GM21423 (cell line): ENCODE results near the gene ZBTB17.

Experiments
- ATAC-seq: cut with Tn5 transposase; IDR thresholded peaks from one replicate; pipeline ENCODE4 v1.9.1; 2021; ENCODE audit warnings: mild to moderate bottlenecking, moderate library complexity; ENCODE audit not compliant: unreplicated experiment

Gene ZBTB17

GRCh38 chr1:15961492-15961891 is 14.4 kb downstream of the ZBTB17 start:
- no peak for ATAC-seq

DNA sequence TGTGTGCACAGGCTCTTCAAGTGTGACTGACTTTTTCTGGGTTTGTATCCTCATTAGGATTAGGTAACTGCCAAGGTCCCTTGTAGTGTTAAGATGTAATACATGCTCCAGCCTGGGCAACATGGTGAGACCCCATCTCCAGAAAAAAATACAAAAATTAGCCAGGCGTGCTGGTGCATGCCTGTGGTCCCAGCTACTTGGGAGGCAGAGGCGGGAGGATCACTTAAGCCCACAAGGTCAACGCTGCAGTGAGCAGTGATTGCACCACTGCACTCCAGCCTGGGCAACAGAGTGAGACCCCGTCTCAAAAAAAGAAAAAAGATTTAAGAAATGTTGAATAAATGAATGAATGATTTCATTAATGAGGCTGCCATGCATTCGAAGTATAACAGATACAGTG is 15.1 kb downstream of the ZBTB17 start:
- no peak for ATAC-seq

DNA sequence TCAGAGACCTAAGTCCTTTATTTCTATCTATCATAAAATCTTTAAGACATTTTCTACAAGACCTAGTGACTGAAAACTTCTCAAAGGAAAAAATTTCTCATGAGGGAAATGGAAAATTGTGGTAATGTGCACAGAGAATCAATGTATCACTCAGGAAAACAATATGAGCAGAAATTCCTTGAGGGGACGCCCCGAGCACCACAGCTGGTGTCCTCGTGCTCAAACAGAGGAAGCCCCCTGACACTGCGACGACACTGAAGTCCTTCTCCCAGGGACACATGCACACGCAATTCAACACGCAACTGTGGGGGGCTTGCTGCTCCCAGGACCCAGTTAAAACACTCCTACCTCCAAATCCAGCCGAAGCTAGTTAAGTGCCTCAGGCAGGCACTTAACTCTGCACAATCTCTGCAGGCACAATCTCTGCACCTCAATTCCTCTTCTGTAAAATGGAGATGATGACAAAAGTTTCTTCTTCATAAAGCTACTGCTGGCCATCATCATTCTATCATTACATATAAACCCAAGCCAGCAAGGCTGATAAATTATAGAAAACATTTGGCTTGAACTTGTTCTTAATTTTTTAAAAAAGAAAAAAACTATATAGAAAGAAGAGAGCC is 16.0 kb downstream of the ZBTB17 start:
- ATAC-seq: no peak

GRCh38 chr1:15959424-15959823 is 16.5 kb downstream of the ZBTB17 start:
- no peak for ATAC-seq

DNA sequence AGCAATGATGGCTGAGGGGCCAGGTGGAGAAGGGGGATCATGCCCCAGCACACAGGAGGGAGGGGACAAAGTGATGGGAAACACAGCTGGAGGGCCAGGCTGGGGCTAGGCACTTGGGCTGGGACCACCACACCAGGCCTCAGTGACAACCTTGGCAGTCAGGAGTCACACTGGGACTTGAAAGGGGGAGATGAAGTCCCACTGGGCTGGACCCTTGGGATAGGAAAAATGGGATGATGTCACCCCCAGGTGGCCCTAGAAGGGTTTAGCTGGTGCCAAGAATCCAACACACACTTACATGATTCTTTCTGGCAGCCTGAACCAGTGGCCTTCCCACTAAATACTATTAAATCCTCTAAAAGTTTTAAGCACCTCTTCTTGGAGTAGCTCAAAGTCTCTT is 17.1 kb downstream of the ZBTB17 start:
- no peak for ATAC-seq

GRCh38 chr1:15958111-15958510 is 17.8 kb downstream of the ZBTB17 start:
- no peak for ATAC-seq

DNA sequence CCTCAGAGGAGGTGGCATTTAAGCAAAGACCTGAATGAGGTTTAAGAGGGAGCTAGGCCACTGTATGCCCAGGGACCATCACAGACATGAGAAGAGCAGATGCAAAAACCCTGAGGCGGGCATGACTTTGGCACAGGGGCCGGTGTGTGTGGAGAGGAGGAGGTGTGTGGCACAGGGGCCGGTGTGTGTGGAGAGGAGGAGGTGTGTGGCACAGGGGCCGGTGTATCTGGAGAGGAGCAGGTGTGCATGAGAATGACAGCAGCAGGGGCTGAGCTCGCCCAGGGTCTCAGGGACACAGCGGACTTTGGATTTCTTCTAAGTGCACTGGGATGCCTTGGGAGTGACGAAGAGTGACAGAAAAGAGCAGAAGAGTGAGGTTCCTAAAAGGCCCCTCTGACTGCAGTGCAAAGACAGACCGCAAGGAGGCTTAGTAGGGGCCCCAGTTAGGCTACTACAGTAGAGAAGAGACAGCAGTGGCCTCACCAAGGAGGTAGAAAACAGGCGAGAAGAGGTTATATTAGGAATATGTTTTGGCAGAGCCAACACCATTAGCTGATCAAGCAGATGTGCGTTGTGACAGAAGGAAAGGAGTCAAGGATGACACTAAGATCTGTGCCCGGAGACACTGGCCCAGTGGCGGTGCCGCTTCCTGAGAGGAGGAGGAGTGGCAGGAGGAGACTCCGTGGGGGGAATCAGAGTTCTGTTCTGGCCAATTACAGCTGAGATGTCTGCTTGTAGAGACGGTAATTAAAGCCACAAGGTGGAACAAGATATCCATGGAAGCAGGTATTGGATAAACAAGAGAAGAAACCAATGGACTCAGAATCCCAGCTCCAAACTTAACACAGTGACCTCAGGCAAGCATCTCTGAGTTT is 18.4 kb downstream of the ZBTB17 start:
- ATAC-seq: no peak

DNA sequence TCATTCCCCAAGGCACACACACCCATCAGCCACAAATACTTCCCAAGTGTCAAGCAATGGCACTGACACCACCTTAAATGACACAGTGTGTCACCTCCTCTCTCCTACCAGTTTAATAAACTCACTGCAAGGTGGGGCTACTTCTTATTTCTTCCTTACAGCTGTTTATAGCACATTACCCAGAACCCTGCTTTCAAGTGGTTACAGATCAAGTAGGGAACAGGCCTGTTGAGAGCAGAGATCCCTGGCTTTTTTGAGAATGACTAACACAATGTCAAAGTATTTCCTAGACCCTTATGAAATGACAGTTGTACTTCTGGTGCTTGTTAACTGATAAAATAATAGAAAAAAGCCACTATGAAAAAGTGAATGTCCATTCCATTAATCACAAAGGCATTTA is 19.8 kb downstream of the ZBTB17 start:
- ATAC-seq: no peak

- ATAC-seq: no peak
These were observed 20.3 kb downstream of the ZBTB17 start for GRCh38 chr1:15955552-15955951.

DNA sequence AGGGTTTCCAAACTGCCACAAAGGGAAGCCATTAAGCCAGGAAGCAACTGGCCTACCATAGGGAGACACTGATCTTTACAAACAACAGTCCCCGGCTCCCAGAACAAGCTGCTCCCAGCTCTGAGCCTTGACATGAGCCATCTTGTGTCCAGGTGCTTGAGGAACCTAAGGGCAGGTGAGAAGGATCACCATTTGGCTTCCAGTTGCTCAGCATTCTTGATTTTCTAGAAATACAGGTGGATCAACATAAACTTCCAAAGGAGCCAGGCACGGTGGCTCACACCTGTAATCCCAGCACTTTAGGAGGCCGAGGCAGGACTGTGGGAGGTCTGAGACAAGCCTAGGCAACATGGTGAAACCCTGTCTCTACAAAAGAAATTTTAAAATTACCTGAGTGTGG is 21.6 kb downstream of the ZBTB17 start:
- no peak for ATAC-seq

GRCh38 chr1:15953791-15954241 is 22.1 kb downstream of the ZBTB17 start:
- no peak for ATAC-seq

GRCh38 chr1:15953294-15953771 is 22.6 kb downstream of the ZBTB17 start:
- no peak for ATAC-seq

DNA sequence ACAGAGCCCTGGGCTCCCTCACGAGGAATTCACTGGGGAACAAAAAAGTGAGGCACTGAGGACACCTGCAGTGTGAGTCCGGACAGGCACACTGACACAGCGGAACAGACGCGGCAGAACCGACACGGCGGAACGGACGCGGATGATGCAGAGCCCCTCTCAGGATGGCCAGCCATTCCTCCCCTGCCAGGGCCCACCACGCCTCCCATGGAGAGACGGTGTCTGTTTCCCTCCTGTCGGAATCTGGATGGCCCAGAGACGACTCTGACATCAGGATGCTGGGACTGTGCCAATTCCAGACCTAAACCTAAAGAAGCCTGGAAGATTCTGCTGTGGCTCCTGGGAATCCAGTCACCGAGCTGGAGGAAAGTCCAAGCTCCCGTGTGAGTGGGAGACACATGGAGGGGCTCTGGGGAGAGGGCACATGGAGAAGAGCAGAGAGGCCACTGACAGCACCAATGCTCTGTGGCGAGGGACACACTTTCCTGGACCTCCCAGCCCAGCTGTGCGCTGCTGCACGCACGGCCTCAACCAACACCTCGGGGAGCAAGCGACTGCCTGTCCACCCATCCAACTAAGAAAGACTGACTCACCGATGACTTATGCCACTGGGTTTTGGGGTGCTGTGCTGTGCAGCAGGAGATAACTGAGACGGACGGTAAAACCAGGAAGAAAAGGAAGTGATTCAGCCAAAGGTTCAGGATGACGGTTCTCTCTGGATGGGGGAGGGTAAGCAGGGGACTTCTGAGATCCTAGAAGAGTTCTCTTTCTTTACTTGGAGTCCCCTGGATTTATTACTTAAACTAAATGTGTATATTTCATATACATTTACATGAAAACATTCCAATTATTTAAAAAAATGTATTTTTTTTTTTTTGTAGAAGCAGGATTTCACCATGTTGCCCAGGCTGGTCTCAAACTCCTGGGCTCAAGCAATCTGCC is 23.3 kb downstream of the ZBTB17 start:
- no peak for ATAC-seq

GRCh38 chr1:15951341-15952153 is 24.4 kb downstream of the ZBTB17 start:
- no peak for ATAC-seq

DNA sequence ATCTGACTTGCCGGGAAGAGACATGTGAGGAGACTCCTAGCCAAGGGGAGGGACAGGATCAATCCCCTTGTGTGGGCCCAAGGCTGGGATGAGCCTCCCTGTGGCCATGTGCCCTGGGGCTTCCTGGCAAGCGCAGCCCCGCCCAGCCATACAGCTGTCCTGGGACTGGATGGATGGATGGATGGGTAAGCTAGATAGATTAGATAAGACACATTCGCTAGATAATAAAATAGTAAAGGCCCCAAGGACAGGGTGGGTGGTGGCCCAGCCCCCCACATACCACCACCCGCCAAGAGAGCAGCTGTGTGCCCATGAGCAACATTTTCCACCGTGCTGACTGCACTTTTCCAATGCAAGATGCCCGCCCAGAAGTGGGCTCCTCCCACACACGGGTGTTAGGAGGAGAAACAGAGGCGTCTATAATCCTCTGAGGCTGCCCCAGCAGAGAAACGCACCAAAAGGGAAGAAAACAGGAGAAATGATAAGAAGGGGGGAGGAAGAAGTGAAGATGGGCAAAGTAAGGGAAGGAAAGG is 25.1 kb downstream of the ZBTB17 start:
- no peak for ATAC-seq

DNA sequence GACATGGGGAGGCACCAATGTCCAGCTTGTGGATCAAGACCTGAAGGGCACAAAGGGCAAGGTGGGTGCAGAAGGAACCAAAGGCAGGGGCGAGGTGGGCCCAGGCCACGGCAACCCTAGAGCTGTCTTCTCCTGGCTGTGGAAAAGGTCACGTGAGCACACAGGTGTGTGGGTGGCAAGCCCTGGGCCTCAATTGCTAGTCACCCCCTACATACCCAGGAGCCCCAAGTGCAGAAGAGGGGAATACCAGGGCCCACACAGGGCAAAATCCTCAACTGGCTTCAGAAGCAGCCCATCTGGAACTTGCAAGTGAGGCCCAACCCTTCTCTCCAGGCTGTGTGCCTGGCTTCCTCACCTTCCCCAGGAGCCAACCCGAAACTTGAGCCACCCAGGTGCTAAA is 25.6 kb downstream of the ZBTB17 start:
- ATAC-seq: no peak

DNA sequence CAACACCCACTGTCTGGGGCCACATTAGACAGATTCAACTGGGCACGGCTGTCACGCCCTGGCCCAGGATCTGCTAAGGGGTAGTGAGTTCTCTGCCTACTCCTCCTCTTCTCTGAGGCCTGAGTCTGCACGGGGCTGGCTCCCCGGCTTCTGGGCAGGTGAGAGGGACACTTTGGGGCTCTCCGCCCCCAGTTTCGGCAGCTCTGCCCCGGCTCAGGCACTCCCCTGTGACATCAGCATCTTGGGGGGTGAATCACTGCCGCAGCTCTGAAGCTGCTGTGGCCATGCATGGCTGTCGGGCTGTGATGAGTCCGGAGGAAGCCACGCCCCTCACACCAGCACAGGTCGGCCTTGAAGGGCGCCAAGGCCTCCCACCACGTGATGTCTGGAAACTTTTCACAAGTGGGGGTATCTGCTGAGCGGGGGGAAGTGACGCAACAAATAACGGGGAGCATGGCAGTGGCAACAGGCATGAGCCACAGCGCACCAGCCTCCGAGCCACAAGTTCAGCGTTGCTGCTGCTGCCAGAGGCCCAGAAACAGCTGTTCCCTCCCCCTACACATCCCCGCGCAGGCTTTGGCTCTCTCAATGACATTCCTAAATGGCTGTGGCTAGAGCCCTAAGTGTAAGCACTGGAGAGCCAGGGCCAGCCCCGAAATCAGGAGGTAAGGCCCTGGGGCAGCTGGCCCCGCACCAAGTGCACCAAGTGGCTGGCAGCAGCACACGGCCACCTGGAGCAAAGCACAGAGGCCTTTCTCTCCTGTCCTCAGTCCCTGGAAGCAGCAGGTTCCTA is 26.3 kb downstream of the ZBTB17 start:
- no peak for ATAC-seq

DNA sequence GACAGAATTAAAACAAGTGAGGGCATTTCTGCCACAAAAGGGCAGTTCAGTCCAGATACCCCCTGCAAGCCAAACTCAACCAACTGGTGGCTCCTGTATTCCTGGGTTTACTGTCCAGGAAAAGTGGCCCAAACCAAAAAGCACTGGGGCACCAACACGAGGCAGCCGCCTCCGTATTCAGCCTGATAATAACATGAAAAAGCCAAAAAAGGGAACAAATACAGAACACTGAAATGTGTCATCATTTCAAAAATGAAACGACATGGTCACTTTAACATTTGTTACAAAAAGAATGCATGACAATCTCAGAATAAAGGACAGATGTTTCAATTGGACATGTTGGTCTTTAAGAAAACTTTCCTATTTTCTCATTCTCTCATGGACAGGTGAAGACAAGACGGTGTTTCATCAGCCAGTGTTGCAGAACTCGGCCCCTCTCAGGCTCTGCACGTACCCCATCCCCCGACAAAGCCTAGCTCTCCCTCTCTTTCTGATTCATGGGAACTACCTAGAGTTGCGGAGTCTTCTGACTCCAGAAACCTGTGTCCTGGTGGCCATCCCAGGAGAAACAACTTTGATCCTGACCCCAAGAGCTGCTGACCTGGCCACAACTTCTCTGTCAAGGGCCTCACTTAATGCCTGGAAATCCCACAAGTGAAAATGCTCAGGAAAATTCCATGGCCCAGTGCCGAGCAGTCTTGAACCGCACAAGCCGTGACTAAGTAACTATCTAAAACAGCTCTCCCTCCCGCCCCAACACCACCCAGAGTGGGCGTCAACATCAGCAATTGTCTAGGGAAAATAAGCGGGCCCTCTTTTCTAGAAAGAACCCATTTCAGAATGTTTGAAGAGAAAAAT is 27.1 kb downstream of the ZBTB17 start:
- no peak for ATAC-seq
